Parathyroid adenoma (tissue), 2 donors: ENCODE measurements around the gene ACLY.

Source experiments
- H2AFZ ChIP-seq: fragments of 300-600 bp; sonication (generic); one replicate; pipeline ENCODE4 v1.7.0; 2017; ENCODE audit warnings: antibody characterized with exemption, mild to moderate bottlenecking
- H3K27ac ChIP-seq: fragments of 300-600 bp; sonication (generic); one replicate; pipeline ENCODE4 v1.7.0; 2017
- H3K27me3 ChIP-seq: fragments of 300-600 bp; sonication (generic); one replicate; pipeline ENCODE4 v1.7.0; 2017; ENCODE audit warnings: low read length; ENCODE audit not compliant: control insufficient read depth, insufficient read depth
- H3K36me3 ChIP-seq: fragments of 300-600 bp; sonication (generic); one replicate; pipeline ENCODE4 v1.7.0; 2017; ENCODE audit warnings: low read length; ENCODE audit not compliant: control insufficient read depth, insufficient read depth
- H3K4me1 ChIP-seq: fragments of 300-600 bp; sonication (generic); one replicate; pipeline ENCODE4 v1.7.0; 2017; ENCODE audit warnings: control low read depth
- H3K4me2 ChIP-seq: fragments of 300-600 bp; sonication (generic); one replicate; pipeline ENCODE4 v1.7.0; 2017; ENCODE audit warnings: low read length
- H3K4me3 ChIP-seq: fragments of 300-600 bp; sonication (generic); one replicate; pipeline ENCODE4 v1.7.0; 2017; ENCODE audit warnings: low read depth, low read length
- H3K79me2 ChIP-seq: fragments of 300-600 bp; sonication (generic); one replicate; pipeline ENCODE4 v1.7.0; 2017; ENCODE audit warnings: control low read depth
- H3K9ac ChIP-seq: fragments of 300-600 bp; sonication (generic); one replicate; pipeline ENCODE4 v1.7.0; 2017; ENCODE audit warnings: mild to moderate bottlenecking
- H3K9me3 ChIP-seq: fragments of 300-600 bp; sonication (generic); one replicate; pipeline ENCODE4 v1.7.0; 2017; ENCODE audit warnings: low read length; ENCODE audit not compliant: control insufficient read depth
- TF ChIP-seq, protein P1 (sequence below): fragments of 300-600 bp; sonication (generic); IDR thresholded peaks from one replicate; pipeline ENCODE4 v1.7.0; 2017; ENCODE audit warnings: antibody characterized with exemption, mild to moderate bottlenecking
- donor health status: primary hyperparathyroidism.

ACLY gene

DNA sequence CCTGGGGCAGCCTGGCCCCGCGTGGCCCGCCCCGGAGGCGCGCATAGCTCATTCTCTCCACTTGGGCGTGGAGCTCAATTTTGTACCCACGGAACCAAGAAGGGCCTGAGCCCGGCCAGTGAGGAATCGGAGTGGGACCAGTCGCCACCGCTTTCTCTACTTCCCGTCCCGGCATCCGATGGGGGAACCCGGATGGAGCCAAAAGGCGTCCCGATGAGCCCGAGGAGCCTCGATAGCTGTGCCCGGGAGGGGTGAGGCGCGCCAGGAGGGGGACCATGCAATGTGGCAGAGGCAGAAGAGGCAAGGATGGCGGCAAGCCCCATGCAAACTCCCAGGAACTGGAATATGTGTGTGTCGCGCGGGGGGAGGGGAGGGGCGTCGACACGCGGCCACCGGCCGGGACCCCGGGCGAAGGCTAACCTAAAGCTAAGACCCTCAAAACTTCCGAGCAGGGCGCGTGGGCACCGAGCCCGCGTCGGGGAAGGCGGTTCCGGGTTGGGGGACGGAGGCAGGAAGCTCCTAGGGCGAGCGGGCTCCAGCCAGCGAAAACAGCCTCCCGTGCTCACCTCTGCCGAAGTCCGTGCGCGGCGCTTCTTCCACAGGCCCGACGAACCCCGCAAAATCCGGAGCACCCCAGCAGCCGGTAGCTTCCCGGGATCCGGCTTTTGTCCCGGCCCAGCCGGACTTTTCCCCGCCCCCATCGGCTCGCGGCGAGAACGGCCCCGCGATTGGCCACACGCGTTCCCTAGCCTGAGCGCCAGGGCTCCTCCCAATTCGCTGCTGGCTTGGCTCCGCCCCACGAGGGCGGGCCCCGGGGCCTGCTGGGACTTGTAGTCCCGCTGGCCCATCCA is at the start of gene ACLY:
TSS of gene ACLY (minus strand) at position 638 of the 851 bp plus-strand sequence. CDS start 5,078 bp downstream, outside the sequence.
- Histone ChIP-seq H2AFZ (peak within 1 kb of the TSS; percentile 84), H3K4me2 (peak within 1 kb of the TSS; percentile 99), H3K4me1 (no peaks in the 10 kb centered on the region), H3K9ac (peak within 1 kb of the TSS; percentile 80), H3K9me3 (no peaks in the 10 kb centered on the region), H3K27ac (peak within 1 kb of the TSS; percentile 71), H3K4me3 (peak within 1 kb of the TSS; percentile 74), H3K36me3 (no peaks in the 10 kb centered on the region), H3K79me2 (peaks cover 26% of the 10 kb centered on the region), H3K27me3 (no peaks in the 10 kb centered on the region)
- TF ChIP-seq, protein P1, sequence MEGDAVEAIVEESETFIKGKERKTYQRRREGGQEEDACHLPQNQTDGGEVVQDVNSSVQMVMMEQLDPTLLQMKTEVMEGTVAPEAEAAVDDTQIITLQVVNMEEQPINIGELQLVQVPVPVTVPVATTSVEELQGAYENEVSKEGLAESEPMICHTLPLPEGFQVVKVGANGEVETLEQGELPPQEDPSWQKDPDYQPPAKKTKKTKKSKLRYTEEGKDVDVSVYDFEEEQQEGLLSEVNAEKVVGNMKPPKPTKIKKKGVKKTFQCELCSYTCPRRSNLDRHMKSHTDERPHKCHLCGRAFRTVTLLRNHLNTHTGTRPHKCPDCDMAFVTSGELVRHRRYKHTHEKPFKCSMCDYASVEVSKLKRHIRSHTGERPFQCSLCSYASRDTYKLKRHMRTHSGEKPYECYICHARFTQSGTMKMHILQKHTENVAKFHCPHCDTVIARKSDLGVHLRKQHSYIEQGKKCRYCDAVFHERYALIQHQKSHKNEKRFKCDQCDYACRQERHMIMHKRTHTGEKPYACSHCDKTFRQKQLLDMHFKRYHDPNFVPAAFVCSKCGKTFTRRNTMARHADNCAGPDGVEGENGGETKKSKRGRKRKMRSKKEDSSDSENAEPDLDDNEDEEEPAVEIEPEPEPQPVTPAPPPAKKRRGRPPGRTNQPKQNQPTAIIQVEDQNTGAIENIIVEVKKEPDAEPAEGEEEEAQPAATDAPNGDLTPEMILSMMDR: no peak

DNA sequence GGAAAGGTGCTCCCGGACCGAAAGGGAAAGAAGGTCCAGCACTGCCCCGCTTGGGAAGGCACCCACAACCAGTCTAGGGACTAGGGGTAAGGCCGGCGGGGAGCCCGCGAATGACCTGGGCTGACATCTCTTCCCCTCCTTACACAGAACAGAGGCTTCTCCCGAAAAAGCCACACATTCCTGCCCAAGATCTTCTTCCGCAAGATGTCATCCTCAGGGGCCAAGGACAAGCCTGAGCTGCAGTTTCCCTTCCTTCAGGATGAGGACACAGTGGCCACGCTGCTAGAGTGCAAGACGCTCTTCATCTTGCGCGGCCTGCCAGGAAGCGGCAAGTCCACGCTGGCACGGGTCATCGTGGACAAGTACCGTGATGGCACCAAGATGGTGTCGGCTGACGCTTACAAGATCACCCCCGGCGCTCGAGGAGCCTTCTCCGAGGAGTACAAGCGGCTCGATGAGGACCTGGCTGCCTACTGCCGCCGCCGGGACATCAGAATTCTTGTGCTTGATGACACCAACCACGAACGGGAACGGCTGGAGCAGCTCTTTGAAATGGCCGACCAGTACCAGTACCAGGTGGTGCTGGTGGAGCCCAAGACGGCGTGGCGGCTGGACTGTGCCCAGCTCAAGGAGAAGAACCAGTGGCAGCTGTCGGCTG is 49.3 kb upstream of the ACLY start:
- no peak overlapping the region for H3K4me3 ChIP-seq
- peaks cover 6% of the 10 kb centered on the region for H3K4me1 ChIP-seq
- TF ChIP-seq, protein P1: no peak

GRCh38 chr17:41967141-41967920 is 48.6 kb upstream of the ACLY start:
- TF ChIP-seq, protein P1: no peak

More for the DNA sequence above, 49.3 kb upstream of the ACLY start:
- H3K27me3 ChIP-seq: no peaks in the 10 kb centered on the region
- H3K4me2 ChIP-seq: peak overlapping the region; percentile 96
- H3K36me3 ChIP-seq: no peaks in the 10 kb centered on the region
- peak overlapping the region; percentile 3 for H3K27ac ChIP-seq
- no peak overlapping the region for H3K9ac ChIP-seq
- H3K79me2 ChIP-seq: no peaks in the 10 kb centered on the region
- no peak overlapping the region for H2AFZ ChIP-seq
- H3K9me3 ChIP-seq: no peaks in the 10 kb centered on the region

GRCh38 chr17:41966463-41967140 is 47.9 kb upstream of the ACLY start, which contains the start of gene CNP:
TSS of gene CNP (plus strand) at chr17:41966795. CDS start at chr17:41966885, 90 bp downstream.
- Histone ChIP-seq H3K9me3 (no peaks in the 10 kb centered on the region), H3K36me3 (no peaks in the 10 kb centered on the region), H3K9ac (peak within 1 kb of the TSS; percentile 41), H2AFZ (peak within 1 kb of the TSS; percentile 86), H3K79me2 (no peaks in the 10 kb centered on the region), H3K27ac (peak within 1 kb of the TSS; percentile 82), H3K4me1 (peaks cover 6% of the 10 kb centered on the region), H3K4me3 (peak within 1 kb of the TSS; percentile 83), H3K27me3 (no peaks in the 10 kb centered on the region), H3K4me2 (peak within 1 kb of the TSS; percentile 96)
- TF ChIP-seq, protein P1: no peak

More at GRCh38 chr17:41967141-41967920, 48.6 kb upstream of the ACLY start:
- H3K4me3 ChIP-seq: peak overlapping the region; percentile 83
- H3K27ac ChIP-seq: peak overlapping the region; percentile 82
- peak overlapping the region; percentile 96 for H3K4me2 ChIP-seq
- no peaks in the 10 kb centered on the region for H3K36me3 ChIP-seq
- no peaks in the 10 kb centered on the region for H3K9me3 ChIP-seq
- peaks cover 6% of the 10 kb centered on the region for H3K4me1 ChIP-seq
- H3K9ac ChIP-seq: peak overlapping the region; percentile 41
- H3K27me3 ChIP-seq: no peaks in the 10 kb centered on the region
- H2AFZ ChIP-seq: peak overlapping the region; percentile 86
- no peaks in the 10 kb centered on the region for H3K79me2 ChIP-seq
